GM23338 (cell line): Measurements from ENCODE around the gene ABHD12. TPM values are rescaled to one million over a fixed set of nuclear protein-coding genes. Genes with fewer than 3 reads are reported as not detected.

ENCODE experiments used
- ATAC-seq: fragments of 200-7000 bp; cut with Tn5 transposase; 3 replicates; pipeline ENCODE4 v1.9.1; 2020
- DNase-seq: peaks from one replicate; pipeline ENCODE4 v3.0.0-alpha.2; 2015; ENCODE audit warnings: low spot score
- H2AFZ ChIP-seq: fragments of 200-600 bp; sonication (generic); 2 replicates; pipeline ENCODE4 v1.8.0; 2016; ENCODE audit warnings: antibody characterized with exemption, mild to moderate bottlenecking, moderate library complexity
- H3F3A ChIP-seq: fragments of 200-600 bp; sonication (generic); replicated peaks from 2 replicates; pipeline ENCODE4 v1.8.0; 2017; ENCODE audit warnings: antibody characterized with exemption, mixed run types, low read depth
- H3K27ac ChIP-seq: fragments of 200-600 bp; sonication (generic); 2 replicates; pipeline ENCODE4 v1.6.1; 2016; ENCODE audit warnings: low read depth
- H3K27me3 ChIP-seq: fragments of 200-600 bp; sonication (generic); 2 replicates; pipeline ENCODE4 v1.8.0; 2016; ENCODE audit warnings: mild to moderate bottlenecking, mixed run types, moderate library complexity; ENCODE audit not compliant: insufficient read depth
- H3K36me3 ChIP-seq: fragments of 200-600 bp; sonication (generic); 2 replicates; pipeline ENCODE4 v1.8.0; 2016; ENCODE audit warnings: mild to moderate bottlenecking; ENCODE audit not compliant: insufficient read depth
- H3K4me1 ChIP-seq: fragments of 200-600 bp; sonication (generic); 2 replicates; pipeline ENCODE4 v1.8.0; 2016; ENCODE audit warnings: mild to moderate bottlenecking, moderate library complexity; ENCODE audit not compliant: insufficient read depth
- H3K4me2 ChIP-seq: fragments of 200-600 bp; sonication (generic); 2 replicates; pipeline ENCODE4 v1.7.1; 2017; ENCODE audit warnings: mixed run types
- H3K4me3 ChIP-seq: fragments of 200-600 bp; sonication (generic); 2 replicates; pipeline ENCODE4 v1.6.1; 2016; ENCODE audit warnings: mixed run types
- H3K79me2 ChIP-seq: fragments of 200-600 bp; sonication (generic); replicated peaks from 2 replicates; pipeline ENCODE4 v1.8.0; 2017; ENCODE audit warnings: mild to moderate bottlenecking; ENCODE audit not compliant: insufficient read depth
- H3K9me2 ChIP-seq: fragments of 200-600 bp; sonication (generic); 2 replicates; pipeline ENCODE4 v1.8.0; 2017; ENCODE audit not compliant: insufficient read depth
- H4K20me1 ChIP-seq: fragments of 200-600 bp; sonication (generic); replicated peaks from 2 replicates; pipeline ENCODE4 v1.8.0; 2017; ENCODE audit warnings: mild to moderate bottlenecking; ENCODE audit not compliant: insufficient read depth
- H3K27ac Mint-ChIP-seq: 2 replicates; pipeline ENCODE4 v1.8.0; 2020; ENCODE audit warnings: inconsistent platforms, mild to moderate bottlenecking, moderate library complexity, mixed read lengths
- H3K27me3 Mint-ChIP-seq: 3 replicates; pipeline ENCODE4 v1.8.0; 2022; ENCODE audit warnings: low read depth, mild to moderate bottlenecking, moderate library complexity, mixed read lengths, inconsistent platforms; ENCODE audit not compliant: insufficient read depth, poor library complexity
- H3K36me3 Mint-ChIP-seq: 3 replicates; pipeline ENCODE4 v1.8.0; 2021; ENCODE audit warnings: low read depth, mild to moderate bottlenecking, inconsistent platforms, moderate library complexity, mixed read lengths
- H3K4me1 Mint-ChIP-seq: 3 replicates; pipeline ENCODE4 v1.8.0; 2020; ENCODE audit warnings: mild to moderate bottlenecking, inconsistent platforms, mixed read lengths
- H3K4me3 Mint-ChIP-seq: 3 replicates; pipeline ENCODE4 v1.8.0; 2021; ENCODE audit warnings: moderate library complexity, mild to moderate bottlenecking, inconsistent platforms, mixed read lengths
- H3K9me3 Mint-ChIP-seq: 3 replicates; pipeline ENCODE4 v1.8.0; 2020; ENCODE audit warnings: moderate library complexity, mild to moderate bottlenecking, inconsistent platforms, mixed read lengths
- CREB1 ChIP-seq: fragments of 250-450 bp; sonication (Bioruptor Pico); IDR thresholded peaks from 2 replicates; pipeline ENCODE4 v1.5.0; 2020; ENCODE audit warnings: low read depth, mild to moderate bottlenecking, moderate library complexity
- POLR2AphosphoS5 ChIP-seq: IDR thresholded peaks from 2 replicates; pipeline ENCODE4 v1.6.1; 2016; ENCODE audit warnings: antibody characterized with exemption, low read depth
- ZNF114 ChIP-seq: fragments of 250-450 bp; sonication (Bioruptor Pico); IDR thresholded peaks from 2 replicates; pipeline ENCODE4 v1.5.0; 2020; ENCODE audit warnings: mild to moderate bottlenecking, moderate library complexity
- ZNF331 ChIP-seq: fragments of 250-450 bp; sonication (Bioruptor Pico); IDR thresholded peaks from 2 replicates; pipeline ENCODE4 v1.5.0; 2020; ENCODE audit warnings: low read depth, mild to moderate bottlenecking, moderate library complexity
- polyA plus RNA-seq: library from polyadenylated mRNA; unstranded; fragments of >200 nt; fragmentation: Nextera tagmentation; extraction: Ambion mirVana; gene quantifications from 2 replicates; pipeline ENCODE4 v1.2.1, GENCODE V29; 2016
- total RNA-seq: library from RNA; depleted of rRNA; stranded (reverse); fragments of >200 nt; shearing (Covaris generic); gene quantifications from 2 replicates; pipeline ENCODE4 v1.2.3, GENCODE V29; 2014
- TF ChIP-seq, protein P1 (sequence below): fragments of 250-450 bp; sonication (Bioruptor Pico); IDR thresholded peaks from 2 replicates; pipeline ENCODE4 v1.5.0; 2020; ENCODE audit warnings: mild to moderate bottlenecking, moderate library complexity
- TF ChIP-seq, protein P2 (sequence below), 2 experiments: fragments of 200-600 bp in 1 of 2; sonication (generic) in 1 of 2; conservative IDR thresholded peaks; 2 replicates each; pipeline versions ENCODE4 v1.5.1 to v1.6.1; 2016 to 2017; ENCODE audit warnings: antibody characterized with exemption in 2 of 2, low read depth in 2 of 2, mild to moderate bottlenecking in 2 of 2, moderate library complexity in 1 of 2
- TF ChIP-seq, protein P3 (sequence below): IDR thresholded peaks from 2 replicates; pipeline ENCODE4 v1.6.1; 2016; ENCODE audit warnings: antibody characterized with exemption

Gene ABHD12
- total and polyA plus RNA-seq, 2 experiments from 2014 or later, result 40.2 to 57.8 TPM

DNA sequence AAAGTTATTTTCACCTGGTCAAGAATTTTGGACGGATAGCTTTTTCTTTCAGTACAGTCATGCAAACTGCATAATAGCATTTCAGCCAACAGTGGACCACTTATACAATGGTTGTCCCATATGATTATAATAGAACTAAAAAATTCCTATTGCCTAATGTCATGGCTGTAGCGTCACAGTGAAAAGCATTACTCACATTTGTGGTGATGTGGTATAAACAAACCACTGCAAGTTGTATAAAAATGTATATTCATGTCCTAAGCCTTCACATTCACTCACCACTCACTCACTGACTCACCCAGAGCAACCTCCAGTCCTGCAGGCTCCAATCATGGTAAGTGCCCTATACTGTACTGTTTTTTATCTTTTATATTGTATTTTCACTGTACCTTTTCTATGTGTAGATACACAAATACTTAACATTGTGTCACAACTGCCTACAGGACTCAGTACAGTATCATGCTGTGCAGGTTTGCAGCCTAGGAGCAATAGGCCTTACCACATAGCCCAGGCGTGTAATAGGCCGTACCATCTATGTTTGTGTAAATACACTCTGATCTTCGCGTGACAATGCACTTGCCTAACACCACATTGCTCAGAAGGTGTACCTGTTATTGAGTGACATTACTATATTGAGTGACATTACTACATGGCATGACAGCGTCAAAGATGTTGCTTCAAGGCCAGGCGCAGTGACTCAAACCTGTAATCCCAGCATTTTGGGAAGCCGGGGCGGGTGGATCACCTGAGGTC, 17.9 kb downstream of the ABHD12 start:
- Histone ChIP-seq H3K79me2 (peaks cover 97% of the 10 kb centered on the region), H3K4me1 (peaks cover 10% of the 10 kb centered on the region), H3K27ac (no peak overlapping the region), H4K20me1 (peaks cover 26% of the 10 kb centered on the region), H3K4me3 (no peak overlapping the region), H3F3A (0 out of 2 replicates have a peak, but pooled peaks cover 5% of the 10 kb centered on the region), H3K4me2 (no peak overlapping the region), H3K27me3 (no peaks in the 10 kb centered on the region), H3K9me2 (peaks cover 7% of the 10 kb centered on the region; the same call in 1 of the 2 replicates), H2AFZ (no peak overlapping the region), H3K36me3 (no peaks in the 10 kb centered on the region)
- Mint-ChIP-seq H3K9me3 (no peaks in the 10 kb centered on the region; the same call in 2 of the 3 replicates), H3K27me3 (peaks cover 2% of the 10 kb centered on the region), H3K4me3 (no peak overlapping the region), H3K36me3 (peaks cover 41% of the 10 kb centered on the region), H3K4me1 (peaks cover 2% of the 10 kb centered on the region), H3K27ac (no peak overlapping the region)
- ATAC-seq, result no peak
- TF ChIP-seq ZNF114 (CRISPR knock-in tag) (no peak), CREB1 (CRISPR knock-in tag) (no peak), POLR2AphosphoS5 (no peak), ZNF331 (no peak)
- TF ChIP-seq, protein P1, sequence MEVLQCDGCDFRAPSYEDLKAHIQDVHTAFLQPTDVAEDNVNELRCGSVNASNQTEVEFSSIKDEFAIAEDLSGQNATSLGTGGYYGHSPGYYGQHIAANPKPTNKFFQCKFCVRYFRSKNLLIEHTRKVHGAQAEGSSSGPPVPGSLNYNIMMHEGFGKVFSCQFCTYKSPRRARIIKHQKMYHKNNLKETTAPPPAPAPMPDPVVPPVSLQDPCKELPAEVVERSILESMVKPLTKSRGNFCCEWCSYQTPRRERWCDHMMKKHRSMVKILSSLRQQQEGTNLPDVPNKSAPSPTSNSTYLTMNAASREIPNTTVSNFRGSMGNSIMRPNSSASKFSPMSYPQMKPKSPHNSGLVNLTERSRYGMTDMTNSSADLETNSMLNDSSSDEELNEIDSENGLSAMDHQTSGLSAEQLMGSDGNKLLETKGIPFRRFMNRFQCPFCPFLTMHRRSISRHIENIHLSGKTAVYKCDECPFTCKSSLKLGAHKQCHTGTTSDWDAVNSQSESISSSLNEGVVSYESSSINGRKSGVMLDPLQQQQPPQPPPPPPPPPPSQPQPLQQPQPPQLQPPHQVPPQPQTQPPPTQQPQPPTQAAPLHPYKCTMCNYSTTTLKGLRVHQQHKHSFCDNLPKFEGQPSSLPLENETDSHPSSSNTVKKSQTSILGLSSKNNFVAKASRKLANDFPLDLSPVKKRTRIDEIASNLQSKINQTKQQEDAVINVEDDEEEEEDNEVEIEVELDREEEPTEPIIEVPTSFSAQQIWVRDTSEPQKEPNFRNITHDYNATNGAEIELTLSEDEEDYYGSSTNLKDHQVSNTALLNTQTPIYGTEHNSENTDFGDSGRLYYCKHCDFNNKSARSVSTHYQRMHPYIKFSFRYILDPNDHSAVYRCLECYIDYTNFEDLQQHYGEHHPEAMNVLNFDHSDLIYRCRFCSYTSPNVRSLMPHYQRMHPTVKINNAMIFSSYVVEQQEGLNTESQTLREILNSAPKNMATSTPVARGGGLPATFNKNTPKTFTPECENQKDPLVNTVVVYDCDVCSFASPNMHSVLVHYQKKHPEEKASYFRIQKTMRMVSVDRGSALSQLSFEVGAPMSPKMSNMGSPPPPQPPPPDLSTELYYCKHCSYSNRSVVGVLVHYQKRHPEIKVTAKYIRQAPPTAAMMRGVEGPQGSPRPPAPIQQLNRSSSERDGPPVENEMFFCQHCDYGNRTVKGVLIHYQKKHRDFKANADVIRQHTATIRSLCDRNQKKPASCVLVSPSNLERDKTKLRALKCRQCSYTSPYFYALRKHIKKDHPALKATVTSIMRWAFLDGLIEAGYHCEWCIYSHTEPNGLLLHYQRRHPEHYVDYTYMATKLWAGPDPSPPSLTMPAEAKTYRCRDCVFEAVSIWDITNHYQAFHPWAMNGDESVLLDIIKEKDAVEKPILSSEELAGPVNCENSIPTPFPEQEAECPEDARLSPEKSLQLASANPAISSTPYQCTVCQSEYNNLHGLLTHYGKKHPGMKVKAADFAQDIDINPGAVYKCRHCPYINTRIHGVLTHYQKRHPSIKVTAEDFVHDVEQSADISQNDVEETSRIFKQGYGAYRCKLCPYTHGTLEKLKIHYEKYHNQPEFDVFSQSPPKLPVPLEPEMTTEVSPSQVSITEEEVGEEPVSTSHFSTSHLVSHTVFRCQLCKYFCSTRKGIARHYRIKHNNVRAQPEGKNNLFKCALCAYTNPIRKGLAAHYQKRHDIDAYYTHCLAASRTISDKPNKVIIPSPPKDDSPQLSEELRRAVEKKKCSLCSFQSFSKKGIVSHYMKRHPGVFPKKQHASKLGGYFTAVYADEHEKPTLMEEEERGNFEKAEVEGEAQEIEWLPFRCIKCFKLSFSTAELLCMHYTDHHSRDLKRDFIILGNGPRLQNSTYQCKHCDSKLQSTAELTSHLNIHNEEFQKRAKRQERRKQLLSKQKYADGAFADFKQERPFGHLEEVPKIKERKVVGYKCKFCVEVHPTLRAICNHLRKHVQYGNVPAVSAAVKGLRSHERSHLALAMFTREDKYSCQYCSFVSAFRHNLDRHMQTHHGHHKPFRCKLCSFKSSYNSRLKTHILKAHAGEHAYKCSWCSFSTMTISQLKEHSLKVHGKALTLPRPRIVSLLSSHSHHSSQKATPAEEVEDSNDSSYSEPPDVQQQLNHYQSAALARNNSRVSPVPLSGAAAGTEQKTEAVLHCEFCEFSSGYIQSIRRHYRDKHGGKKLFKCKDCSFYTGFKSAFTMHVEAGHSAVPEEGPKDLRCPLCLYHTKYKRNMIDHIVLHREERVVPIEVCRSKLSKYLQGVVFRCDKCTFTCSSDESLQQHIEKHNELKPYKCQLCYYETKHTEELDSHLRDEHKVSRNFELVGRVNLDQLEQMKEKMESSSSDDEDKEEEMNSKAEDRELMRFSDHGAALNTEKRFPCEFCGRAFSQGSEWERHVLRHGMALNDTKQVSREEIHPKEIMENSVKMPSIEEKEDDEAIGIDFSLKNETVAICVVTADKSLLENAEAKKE (CRISPR knock-in tag), result no peak
- TF ChIP-seq, protein P2, sequence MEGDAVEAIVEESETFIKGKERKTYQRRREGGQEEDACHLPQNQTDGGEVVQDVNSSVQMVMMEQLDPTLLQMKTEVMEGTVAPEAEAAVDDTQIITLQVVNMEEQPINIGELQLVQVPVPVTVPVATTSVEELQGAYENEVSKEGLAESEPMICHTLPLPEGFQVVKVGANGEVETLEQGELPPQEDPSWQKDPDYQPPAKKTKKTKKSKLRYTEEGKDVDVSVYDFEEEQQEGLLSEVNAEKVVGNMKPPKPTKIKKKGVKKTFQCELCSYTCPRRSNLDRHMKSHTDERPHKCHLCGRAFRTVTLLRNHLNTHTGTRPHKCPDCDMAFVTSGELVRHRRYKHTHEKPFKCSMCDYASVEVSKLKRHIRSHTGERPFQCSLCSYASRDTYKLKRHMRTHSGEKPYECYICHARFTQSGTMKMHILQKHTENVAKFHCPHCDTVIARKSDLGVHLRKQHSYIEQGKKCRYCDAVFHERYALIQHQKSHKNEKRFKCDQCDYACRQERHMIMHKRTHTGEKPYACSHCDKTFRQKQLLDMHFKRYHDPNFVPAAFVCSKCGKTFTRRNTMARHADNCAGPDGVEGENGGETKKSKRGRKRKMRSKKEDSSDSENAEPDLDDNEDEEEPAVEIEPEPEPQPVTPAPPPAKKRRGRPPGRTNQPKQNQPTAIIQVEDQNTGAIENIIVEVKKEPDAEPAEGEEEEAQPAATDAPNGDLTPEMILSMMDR (conservative IDR thresholded peaks at IDR 0.05; ENCODE audit: low read depth in 2 of 2), result no peak
- TF ChIP-seq, protein P3, sequence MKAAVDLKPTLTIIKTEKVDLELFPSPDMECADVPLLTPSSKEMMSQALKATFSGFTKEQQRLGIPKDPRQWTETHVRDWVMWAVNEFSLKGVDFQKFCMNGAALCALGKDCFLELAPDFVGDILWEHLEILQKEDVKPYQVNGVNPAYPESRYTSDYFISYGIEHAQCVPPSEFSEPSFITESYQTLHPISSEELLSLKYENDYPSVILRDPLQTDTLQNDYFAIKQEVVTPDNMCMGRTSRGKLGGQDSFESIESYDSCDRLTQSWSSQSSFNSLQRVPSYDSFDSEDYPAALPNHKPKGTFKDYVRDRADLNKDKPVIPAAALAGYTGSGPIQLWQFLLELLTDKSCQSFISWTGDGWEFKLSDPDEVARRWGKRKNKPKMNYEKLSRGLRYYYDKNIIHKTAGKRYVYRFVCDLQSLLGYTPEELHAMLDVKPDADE, result no peak
- no peak for DNase-seq
